MM.1S (cell line): ENCODE results near the gene TCEAL9.

ENCODE experiments used
- EZH2 ChIP-seq: fragments of 300-600 bp; sonication (generic); optimal IDR thresholded peaks from 2 replicates; pipeline ENCODE3; 2017; ENCODE audit warnings: low read depth, mild to moderate bottlenecking, antibody characterized with exemption, low read length, mixed read lengths
- TF ChIP-seq, protein P1 (sequence below): fragments of 300-600 bp; sonication (generic); IDR thresholded peaks from 2 replicates; pipeline ENCODE4 v1.5.1; 2016; ENCODE audit warnings: antibody characterized with exemption, low read length, mixed read lengths

DNA sequence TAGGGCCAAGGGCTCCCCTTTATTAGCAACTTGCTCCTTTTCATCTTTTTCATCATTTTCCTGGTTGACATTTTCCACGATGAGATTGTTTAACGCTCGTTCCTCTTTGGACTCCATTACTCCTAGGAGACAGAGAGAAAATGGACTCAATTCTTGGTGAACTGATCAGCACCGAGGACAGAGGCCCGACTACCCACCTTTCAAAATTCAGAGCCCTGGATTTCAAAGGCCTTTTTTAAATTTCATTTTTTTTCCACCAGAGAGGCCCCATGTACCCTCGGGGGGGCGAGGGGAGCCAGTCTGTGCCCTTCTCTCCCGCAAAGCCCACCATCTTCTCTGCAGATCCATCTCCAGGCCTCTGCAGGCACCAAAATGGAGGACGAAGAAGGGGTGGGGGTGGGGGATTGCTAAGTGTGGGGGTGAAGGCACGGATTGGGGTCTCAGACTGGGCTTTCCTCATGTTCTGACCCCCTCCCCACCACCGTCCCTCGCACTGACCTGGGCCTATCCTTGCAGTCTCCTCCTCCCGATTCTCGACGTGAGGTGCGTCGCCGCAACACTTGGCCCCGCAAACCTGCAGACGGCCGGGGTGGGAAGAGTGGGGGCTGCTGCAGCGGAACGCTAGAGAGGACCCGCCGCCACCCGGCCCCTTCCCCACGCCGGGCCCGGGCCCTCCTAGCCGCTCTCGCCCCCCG lies 46.3 kb upstream of the TCEAL9 start:
- TF ChIP-seq, protein P1, sequence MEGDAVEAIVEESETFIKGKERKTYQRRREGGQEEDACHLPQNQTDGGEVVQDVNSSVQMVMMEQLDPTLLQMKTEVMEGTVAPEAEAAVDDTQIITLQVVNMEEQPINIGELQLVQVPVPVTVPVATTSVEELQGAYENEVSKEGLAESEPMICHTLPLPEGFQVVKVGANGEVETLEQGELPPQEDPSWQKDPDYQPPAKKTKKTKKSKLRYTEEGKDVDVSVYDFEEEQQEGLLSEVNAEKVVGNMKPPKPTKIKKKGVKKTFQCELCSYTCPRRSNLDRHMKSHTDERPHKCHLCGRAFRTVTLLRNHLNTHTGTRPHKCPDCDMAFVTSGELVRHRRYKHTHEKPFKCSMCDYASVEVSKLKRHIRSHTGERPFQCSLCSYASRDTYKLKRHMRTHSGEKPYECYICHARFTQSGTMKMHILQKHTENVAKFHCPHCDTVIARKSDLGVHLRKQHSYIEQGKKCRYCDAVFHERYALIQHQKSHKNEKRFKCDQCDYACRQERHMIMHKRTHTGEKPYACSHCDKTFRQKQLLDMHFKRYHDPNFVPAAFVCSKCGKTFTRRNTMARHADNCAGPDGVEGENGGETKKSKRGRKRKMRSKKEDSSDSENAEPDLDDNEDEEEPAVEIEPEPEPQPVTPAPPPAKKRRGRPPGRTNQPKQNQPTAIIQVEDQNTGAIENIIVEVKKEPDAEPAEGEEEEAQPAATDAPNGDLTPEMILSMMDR: no peak
- TF ChIP-seq EZH2: no peak
